ENCODE results near the gene IRAG1. TPM values are rescaled to one million over a fixed set of nuclear protein-coding genes. Genes with fewer than 3 reads are reported as not detected.

The IRAG1 gene
- total and polyA plus RNA-seq, 2 experiments from 2014 or later: 1.5 to 2.7 TPM

- TF ChIP-seq ZNF462 (CRISPR knock-in tag; IDR thresholded peaks at IDR 0.05) (no peak), ZNF114 (CRISPR knock-in tag; IDR thresholded peaks at IDR 0.05) (no peak), STAT1 (IDR thresholded peaks at IDR 0.05; ENCODE audit: unreplicated experiment) (no peak), POLR2AphosphoS5 (IDR thresholded peaks at IDR 0.05; ENCODE audit: low read depth) (no peak), JUNB (IDR thresholded peaks at IDR 0.05; ENCODE audit: unreplicated experiment) (no peak), ZNF331 (CRISPR knock-in tag; IDR thresholded peaks at IDR 0.05; ENCODE audit: low read depth) (no peak), ETS1 (IDR thresholded peaks at IDR 0.05) (no peak), CREB1 (CRISPR knock-in tag; IDR thresholded peaks at IDR 0.05; ENCODE audit: low read depth) (no peak), EZH2 (IDR thresholded peaks at IDR 0.05; ENCODE audit: low read depth, unreplicated experiment) (no peak), REST (IDR thresholded peaks at IDR 0.05; ENCODE audit: unreplicated experiment) (no peak)
Observed at GRCh38 chr11:10686311-10686710, 7.2 kb downstream of the IRAG1 start (continued).
